ENCODE results near the gene CDH13. TPM values are rescaled to one million over a fixed set of nuclear protein-coding genes. Genes with fewer than 3 reads are reported as not detected.

The CDH13 gene
- total and polyA plus RNA-seq, 2 experiments from 2014 or later: 1.2 to 1.5 TPM

- 60% methylated on average over 6 of the region's 6 CpGs for WGBS (ENCODE audit: low lambda C conversion rate, missing lambda C conversion rate)
- Histone ChIP-seq H3K9me2 (replicated peaks; ENCODE audit: insufficient read depth) (no peaks in the 10 kb centered on the region), H3K4me3 (no peak overlapping the region), H3K36me3 (replicated peaks; ENCODE audit: insufficient read depth, low read depth) (no peaks in the 10 kb centered on the region), H3K4me1 (ENCODE audit: insufficient read depth) (no peaks in the 10 kb centered on the region), H3K9me3 (ENCODE audit: low read depth) (no peaks in the 10 kb centered on the region), H3K27me3 (no peaks in the 10 kb centered on the region), H2AFZ (no peak overlapping the region), H4K20me1 (ENCODE audit: insufficient read depth, poor library complexity, severe bottlenecking) (no peaks in the 10 kb centered on the region), H3K79me2 (no peaks in the 10 kb centered on the region), H3K27ac (no peak overlapping the region), H3K4me2 (no peak overlapping the region)
- TF ChIP-seq EZH2 (IDR thresholded peaks at IDR 0.05; ENCODE audit: borderline replicate concordance) (no peak), EZH2phosphoT487 (IDR thresholded peaks at IDR 0.05; ENCODE audit: low read depth, severe bottlenecking, unreplicated experiment) (no peak)
- TF ChIP-seq, protein P1, sequence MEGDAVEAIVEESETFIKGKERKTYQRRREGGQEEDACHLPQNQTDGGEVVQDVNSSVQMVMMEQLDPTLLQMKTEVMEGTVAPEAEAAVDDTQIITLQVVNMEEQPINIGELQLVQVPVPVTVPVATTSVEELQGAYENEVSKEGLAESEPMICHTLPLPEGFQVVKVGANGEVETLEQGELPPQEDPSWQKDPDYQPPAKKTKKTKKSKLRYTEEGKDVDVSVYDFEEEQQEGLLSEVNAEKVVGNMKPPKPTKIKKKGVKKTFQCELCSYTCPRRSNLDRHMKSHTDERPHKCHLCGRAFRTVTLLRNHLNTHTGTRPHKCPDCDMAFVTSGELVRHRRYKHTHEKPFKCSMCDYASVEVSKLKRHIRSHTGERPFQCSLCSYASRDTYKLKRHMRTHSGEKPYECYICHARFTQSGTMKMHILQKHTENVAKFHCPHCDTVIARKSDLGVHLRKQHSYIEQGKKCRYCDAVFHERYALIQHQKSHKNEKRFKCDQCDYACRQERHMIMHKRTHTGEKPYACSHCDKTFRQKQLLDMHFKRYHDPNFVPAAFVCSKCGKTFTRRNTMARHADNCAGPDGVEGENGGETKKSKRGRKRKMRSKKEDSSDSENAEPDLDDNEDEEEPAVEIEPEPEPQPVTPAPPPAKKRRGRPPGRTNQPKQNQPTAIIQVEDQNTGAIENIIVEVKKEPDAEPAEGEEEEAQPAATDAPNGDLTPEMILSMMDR (IDR thresholded peaks at IDR 0.05; ENCODE audit: poor library complexity): no peak
- DNase-seq (ENCODE audit: low spot score): no peak
Measured at GRCh38 chr16:83393196-83393981, 766.6 kb downstream of the CDH13 start.

DNA sequence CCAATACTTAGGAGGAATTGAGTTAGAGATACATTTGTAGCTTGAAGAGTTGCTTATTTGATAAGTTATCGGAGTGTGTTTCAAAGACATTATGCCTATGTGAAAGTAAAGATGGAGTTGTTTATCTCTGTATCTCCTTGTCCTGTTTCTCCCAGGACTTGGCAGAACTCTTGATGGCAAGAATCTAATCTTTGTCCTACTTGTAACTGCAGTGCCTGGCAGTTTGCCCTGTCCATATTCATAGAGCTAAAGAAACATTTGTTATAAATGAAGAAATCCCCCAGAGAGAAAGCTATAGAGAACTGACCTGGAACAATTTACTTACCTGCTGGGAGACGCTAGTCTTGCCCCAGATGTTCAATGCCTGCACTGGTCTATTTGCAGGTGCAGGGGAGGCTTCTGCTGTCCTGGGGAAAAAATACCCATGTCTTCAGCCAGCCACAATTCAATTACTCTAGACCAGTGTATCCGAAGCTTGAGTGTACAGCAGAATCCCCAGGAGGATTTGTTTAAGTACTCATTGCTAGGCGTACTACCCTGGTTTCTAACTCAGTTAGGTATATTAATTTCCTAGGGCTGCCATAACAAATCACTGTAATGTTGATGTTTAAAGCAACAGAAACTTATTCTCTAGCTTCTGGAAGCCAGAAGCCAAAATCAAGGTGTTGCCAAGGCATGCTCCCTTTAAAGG, 771.0 kb downstream of the CDH13 start:
- Histone ChIP-seq H3K4me3 (no peak overlapping the region), H3K4me1 (ENCODE audit: insufficient read depth) (no peaks in the 10 kb centered on the region), H3K79me2 (no peaks in the 10 kb centered on the region), H3K36me3 (replicated peaks; ENCODE audit: insufficient read depth, low read depth) (no peaks in the 10 kb centered on the region), H3K9me3 (ENCODE audit: low read depth) (no peaks in the 10 kb centered on the region), H3K27ac (no peak overlapping the region), H3K4me2 (no peak overlapping the region), H3K27me3 (no peaks in the 10 kb centered on the region), H3K9me2 (replicated peaks; ENCODE audit: insufficient read depth) (no peaks in the 10 kb centered on the region), H2AFZ (no peak overlapping the region), H4K20me1 (ENCODE audit: insufficient read depth, poor library complexity, severe bottlenecking) (no peaks in the 10 kb centered on the region)
- WGBS (ENCODE audit: low lambda C conversion rate, missing lambda C conversion rate): 82% methylated on average over 4 of the region's 4 CpGs
- no peak for TF ChIP-seq EZH2phosphoT487 (IDR thresholded peaks at IDR 0.05; ENCODE audit: low read depth, severe bottlenecking, unreplicated experiment)
- no peak for TF ChIP-seq EZH2 (IDR thresholded peaks at IDR 0.05; ENCODE audit: borderline replicate concordance)
- TF ChIP-seq, protein P1 (IDR thresholded peaks at IDR 0.05; ENCODE audit: poor library complexity): no peak
- DNase-seq (ENCODE audit: low spot score): no peak

DNA sequence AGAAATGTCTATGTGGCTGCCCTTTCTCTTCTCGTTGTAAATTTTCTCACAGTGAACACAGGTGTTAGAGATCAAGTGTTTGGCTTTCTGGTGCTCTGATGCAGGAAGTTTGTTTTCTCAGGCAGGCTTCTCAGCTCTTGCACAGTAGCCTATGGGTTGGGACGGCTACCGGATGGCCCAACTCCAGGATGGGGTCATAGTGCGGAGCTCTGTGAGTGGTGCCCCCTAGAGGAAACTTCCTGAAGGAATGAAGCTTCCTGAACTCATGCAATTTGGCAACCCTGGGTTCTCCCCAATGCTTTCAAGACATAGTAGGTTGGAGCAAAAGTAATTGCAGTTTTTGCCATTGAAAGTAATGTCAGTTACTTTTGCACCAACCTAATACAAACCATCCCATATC, 773.5 kb downstream of the CDH13 start:
- TF ChIP-seq EZH2 (IDR thresholded peaks at IDR 0.05; ENCODE audit: borderline replicate concordance) (no peak), EZH2phosphoT487 (IDR thresholded peaks at IDR 0.05; ENCODE audit: low read depth, severe bottlenecking, unreplicated experiment) (no peak)
- TF ChIP-seq, protein P1 (IDR thresholded peaks at IDR 0.05; ENCODE audit: poor library complexity): no peak
- no peak for DNase-seq (ENCODE audit: low spot score)
- H3K79me2 ChIP-seq: no peaks in the 10 kb centered on the region

More for the DNA sequence above, 773.5 kb downstream of the CDH13 start:
- H3K27ac ChIP-seq: no peak overlapping the region
- H3K27me3 ChIP-seq: peaks cover 13% of the 10 kb centered on the region
- no peak overlapping the region for H3K4me3 ChIP-seq
- no peaks in the 10 kb centered on the region for H4K20me1 ChIP-seq (ENCODE audit: insufficient read depth, poor library complexity, severe bottlenecking)
- no peaks in the 10 kb centered on the region for H3K9me2 ChIP-seq (replicated peaks; ENCODE audit: insufficient read depth)
- no peaks in the 10 kb centered on the region for H3K36me3 ChIP-seq (replicated peaks; ENCODE audit: insufficient read depth, low read depth)
- H3K9me3 ChIP-seq (ENCODE audit: low read depth): no peaks in the 10 kb centered on the region
- 73% methylated on average over 4 of the region's 4 CpGs for WGBS (ENCODE audit: low lambda C conversion rate, missing lambda C conversion rate)
- H2AFZ ChIP-seq: no peak overlapping the region
- H3K4me1 ChIP-seq (ENCODE audit: insufficient read depth): no peaks in the 10 kb centered on the region
- no peak overlapping the region for H3K4me2 ChIP-seq

All from hepatocyte (in vitro differentiated cells).